H1 (cell line): ENCODE measurements around the gene MRFAP1L1. TPM values are rescaled to one million over a fixed set of nuclear protein-coding genes. Genes with fewer than 3 reads are reported as not detected.

Source experiments
- CTCF ChIA-PET: fragments of 300-600 bp; sonication (Branson Sonifier 250); formaldehyde crosslinking; loops from one replicate; lab custom pipeline; 2021; ENCODE audit not compliant: partially characterized antibody; lab: Charles Lee
- POLR2A ChIA-PET: fragments of 300-600 bp; sonication (Branson Sonifier 250); formaldehyde crosslinking; loops from one replicate; lab custom pipeline; 2021; ENCODE audit warnings: inconsistent platforms; ENCODE audit not compliant: partially characterized antibody; lab: Charles Lee
- DNase-seq, 2 experiments: peaks; one replicate each; pipeline versions ENCODE4 v3.0.0 to v3.0.0-alpha.2; 2010 to 2022; ENCODE audit warnings: low spot score in 2 of 2, low read depth in 1 of 2, mixed read lengths in 1 of 2
- FAIRE-seq: peaks from 2 replicates; lab custom pipeline; 2011; peaks lifted over from hg19 to GRCh38; lab: Jason Lieb, UNC
- H2AFZ ChIP-seq: 2 replicates; pipeline ENCODE4 v1.8.1; 2012; ENCODE audit warnings: low read length, inconsistent platforms
- H2AK5ac ChIP-seq: 2 replicates; pipeline ENCODE4 v1.6.1; 2013; ENCODE audit warnings: low read depth, low read length
- H2BK120ac ChIP-seq: replicated peaks from 2 replicates; pipeline ENCODE3; 2013; ENCODE audit warnings: low read depth, low read length, inconsistent platforms
- H2BK12ac ChIP-seq: 2 replicates; pipeline ENCODE4 v1.6.1; 2013; ENCODE audit warnings: low read depth, low read length
- H2BK15ac ChIP-seq: 2 replicates; pipeline ENCODE4 v1.6.1; 2013; ENCODE audit warnings: low read length
- H2BK20ac ChIP-seq: 2 replicates; pipeline ENCODE4 v1.6.1; 2013; ENCODE audit warnings: low read length
- H2BK5ac ChIP-seq: 2 replicates; pipeline ENCODE4 v1.6.1; 2013; ENCODE audit warnings: low read depth, low read length
- H3K14ac ChIP-seq: 2 replicates; pipeline ENCODE4 v1.6.1; 2013; ENCODE audit warnings: inconsistent platforms; ENCODE audit not compliant: insufficient read length
- H3K18ac ChIP-seq: 2 replicates; pipeline ENCODE4 v1.6.1; 2013; ENCODE audit warnings: low read length; ENCODE audit errors: extremely low read depth
- H3K23ac ChIP-seq: 2 replicates; pipeline ENCODE4 v1.6.1; 2013; ENCODE audit warnings: inconsistent platforms; ENCODE audit not compliant: insufficient read length
- H3K23me2 ChIP-seq: 2 replicates; pipeline ENCODE4 v1.6.1; 2013; ENCODE audit warnings: low read depth, low read length
- H3K27ac ChIP-seq: 2 replicates; pipeline ENCODE4 v1.6.1; 2011; ENCODE audit warnings: low read depth, low read length, inconsistent platforms
- H3K27me3 ChIP-seq, 4 experiments: replicated peaks in 1 of 4; 1 replicate in 1 of 4; 2 replicates in 3 of 4; pipeline versions ENCODE4 v1.6.1 to v1.8.1; 2011 to 2013; ENCODE audit warnings: low read length in 3 of 4, mild to moderate bottlenecking in 3 of 4, inconsistent platforms in 2 of 4, mixed read lengths in 2 of 4, moderate library complexity in 1 of 4; ENCODE audit not compliant: control insufficient read depth in 3 of 4, insufficient read depth in 3 of 4; ENCODE audit errors: extremely low read depth in 1 of 4
- H3K36me3 ChIP-seq, 4 experiments: 2 replicates each; pipeline versions ENCODE4 v1.6.1 to v1.8.1; 2011 to 2013; ENCODE audit warnings: mild to moderate bottlenecking in 4 of 4, low read length in 3 of 4, moderate library complexity in 2 of 4, control low read depth in 1 of 4, inconsistent platforms in 1 of 4; ENCODE audit not compliant: insufficient read depth in 4 of 4, control insufficient read depth in 2 of 4
- H3K4ac ChIP-seq: replicated peaks from 2 replicates; pipeline ENCODE3; 2013; ENCODE audit warnings: low read length, low read depth, mixed read lengths, inconsistent platforms; ENCODE audit not compliant: insufficient read length
- H3K4me1 ChIP-seq, 4 experiments: replicated peaks in 1 of 4; 1 replicate in 1 of 4; 2 replicates in 3 of 4; pipeline versions ENCODE4 v1.6.1 to v1.8.1; 2011 to 2013; ENCODE audit warnings: low read length in 3 of 4, inconsistent platforms in 2 of 4, mixed read lengths in 1 of 4; ENCODE audit not compliant: insufficient read depth in 4 of 4, control insufficient read depth in 3 of 4
- H3K4me2 ChIP-seq, 2 experiments: 2 replicates each; pipeline versions ENCODE4 v1.6.1 to v1.8.1; 2011 to 2013; ENCODE audit warnings: low read depth in 2 of 2, low read length in 2 of 2, control low read depth in 1 of 2, inconsistent platforms in 1 of 2, mild to moderate bottlenecking in 1 of 2; ENCODE audit not compliant: insufficient read depth in 1 of 2
- H3K4me3 ChIP-seq, 4 experiments: fragments of 200-600, 300-600 bp in 1 of 4; sonication (generic), shearing (Covaris generic), sonication (Bioruptor Twin) in 1 of 4; 2 replicates each; pipeline versions ENCODE4 v1.5.1 to v1.8.1; 2011 to 2016; ENCODE audit warnings: low read length in 4 of 4, low read depth in 3 of 4, control low read depth in 2 of 4, inconsistent platforms in 2 of 4, mild to moderate bottlenecking in 2 of 4, mixed read lengths in 1 of 4, moderate library complexity in 1 of 4; ENCODE audit not compliant: insufficient read depth in 2 of 4; ENCODE audit errors: extremely low read depth in 1 of 4
- H3K56ac ChIP-seq: replicated peaks from 2 replicates; pipeline ENCODE3; 2013; ENCODE audit warnings: low read depth, mild to moderate bottlenecking, mixed read lengths, low read length, inconsistent platforms; ENCODE audit not compliant: insufficient read length
- H3K79me1 ChIP-seq: 2 replicates; pipeline ENCODE4 v1.6.1; 2013; ENCODE audit warnings: low read depth, low read length, control low read depth
- H3K79me2 ChIP-seq, 2 experiments: 2 replicates each; pipeline versions ENCODE4 v1.6.1 to v1.8.1; 2012 to 2013; ENCODE audit warnings: low read length in 2 of 2, mild to moderate bottlenecking in 2 of 2, inconsistent platforms in 1 of 2; ENCODE audit not compliant: insufficient read depth in 2 of 2, control insufficient read depth in 1 of 2
- H3K9ac ChIP-seq, 4 experiments: replicated peaks in 1 of 4; 1 replicate in 1 of 4; 2 replicates in 3 of 4; pipeline versions ENCODE4 v1.6.1 to v1.8.1; 2011 to 2013; ENCODE audit warnings: low read depth in 3 of 4, low read length in 3 of 4, control low read depth in 2 of 4, mild to moderate bottlenecking in 2 of 4, moderate library complexity in 2 of 4, inconsistent platforms in 1 of 4; ENCODE audit errors: extremely low read depth in 1 of 4
- H3K9me3 ChIP-seq, 2 experiments: 2 replicates each; pipeline versions ENCODE4 v1.6.1 to v1.8.1; 2012 to 2013; ENCODE audit warnings: mild to moderate bottlenecking in 2 of 2, moderate library complexity in 2 of 2, control low read depth in 1 of 2, inconsistent platforms in 1 of 2, low read depth in 1 of 2, low read length in 1 of 2, mixed read lengths in 1 of 2; ENCODE audit not compliant: insufficient read depth in 2 of 2
- H4K20me1 ChIP-seq, 2 experiments: replicated peaks in 1 of 2; 2 replicates each; pipeline versions ENCODE3 to v1.8.1; 2011 to 2013; ENCODE audit warnings: inconsistent platforms in 2 of 2, low read length in 2 of 2, mild to moderate bottlenecking in 1 of 2; ENCODE audit not compliant: insufficient read depth in 2 of 2, control insufficient read depth in 1 of 2
- H4K5ac ChIP-seq: 2 replicates; pipeline ENCODE4 v1.6.1; 2013; ENCODE audit warnings: low read length, low read depth, mixed read lengths, inconsistent platforms; ENCODE audit not compliant: insufficient read length
- H4K8ac ChIP-seq: 2 replicates; pipeline ENCODE4 v1.8.0; 2013; ENCODE audit warnings: mild to moderate bottlenecking, moderate library complexity, low read length, inconsistent platforms; ENCODE audit not compliant: insufficient read depth; ENCODE audit errors: extremely low read depth
- H4K91ac ChIP-seq: replicated peaks from 2 replicates; pipeline ENCODE3; 2013; ENCODE audit warnings: low read length, mixed read lengths, inconsistent platforms; ENCODE audit not compliant: insufficient read length
- NRF1 ChIP-seq: IDR thresholded peaks from 2 replicates; pipeline ENCODE4 v1.6.1; 2011; ENCODE audit warnings: mild to moderate bottlenecking, low read depth, low read length, improper control_type of control experiment
- RAD21 ChIP-seq, 2 experiments: IDR thresholded peaks in 1 of 2; conservative IDR thresholded peaks in 1 of 2; 2 replicates each; pipeline ENCODE4 v1.6.1; 2011; ENCODE audit warnings: low read depth in 2 of 2, low read length in 2 of 2, improper control_type of control experiment in 1 of 2, inconsistent platforms in 1 of 2, mild to moderate bottlenecking in 1 of 2, moderate library complexity in 1 of 2
- RNF2 ChIP-seq: fragments of 200-900, 300-1000 bp; sonication (generic); IDR thresholded peaks from 2 replicates; pipeline ENCODE4 v1.7.1; 2016; ENCODE audit warnings: borderline replicate concordance, low read depth, mild to moderate bottlenecking, antibody characterized with exemption, low read length; ENCODE audit not compliant: poor library complexity, severe bottlenecking; ENCODE audit errors: missing control alignments
- SIRT6 ChIP-seq: IDR thresholded peaks from one replicate; pipeline ENCODE4 v1.7.1; 2012; ENCODE audit warnings: low read length, inconsistent platforms
- SUZ12 ChIP-seq: fragments of 200-600 bp; sonication (generic); IDR thresholded peaks from 2 replicates; pipeline ENCODE4 v1.6.1; 2012; ENCODE audit warnings: mild to moderate bottlenecking, inconsistent platforms, low read length, moderate library complexity, mixed read lengths
- TAF7 ChIP-seq: optimal IDR thresholded peaks from 2 replicates; pipeline ENCODE3; 2011; ENCODE audit warnings: low read depth, mild to moderate bottlenecking, inconsistent platforms, low read length, moderate library complexity, borderline replicate concordance
- TEAD4 ChIP-seq: IDR thresholded peaks from 2 replicates; pipeline ENCODE4 v1.6.1; 2012; ENCODE audit warnings: low read depth, low read length, inconsistent platforms, mixed read lengths
- YY1 ChIP-seq: IDR thresholded peaks from 2 replicates; pipeline ENCODE4 v1.6.1; 2011; ENCODE audit warnings: low read depth, mild to moderate bottlenecking, low read length
- WGBS, 2 experiments: shearing (Covaris generic) in 1 of 2; methylation state at CpG; one replicate each; pipeline versions ENCODE4 v1.1.6 to v1.1.7; 2013 to 2015; ENCODE audit warnings: low lambda C conversion rate in 2 of 2, mixed read lengths in 2 of 2, inconsistent platforms in 1 of 2, low coverage in 1 of 2, missing lambda C conversion rate in 1 of 2; ENCODE audit not compliant: insufficient replicate concordance in 2 of 2, insufficient coverage in 1 of 2, insufficient read length in 1 of 2; ENCODE audit errors: extremely low coverage in 1 of 2, missing lambda C conversion rate in 1 of 2; 5-methylcytosine and 5-hydroxymethylcytosine counted together
- polyA plus RNA-seq, 7 experiments: library from polyadenylated mRNA; depleted of rRNA in 3 of 7; stranded (reverse) in 5 of 7; unstranded in 2 of 7; fragments of >200 nt in 5 of 7; fragments of 200-250 nt in 2 of 7; gene quantifications; 1 replicate in 5 of 7; 2 replicates in 1 of 7; 4 replicates in 1 of 7; pipeline versions ENCODE4 v1.2.1 to v1.2.3, GENCODE V29; 2011 to 2013; ENCODE audit warnings: missing spikeins in 2 of 7, mixed read lengths in 2 of 7
- total RNA-seq: library from RNA; stranded (reverse); fragmentation: NEBNext Ultra II Directional; extraction: Animal tissue kit (Norgen Biotek cat#: 25700); gene quantifications from 2 replicates; pipeline ENCODE4 v1.2.1, GENCODE V29; 2021

The MRFAP1L1 gene
- total and polyA plus RNA-seq, 2 of the 8 experiments (the other 6 are each of a cell fraction or from before 2014, with no cell fraction given) = 26.8 to 54.3 TPM

DNA sequence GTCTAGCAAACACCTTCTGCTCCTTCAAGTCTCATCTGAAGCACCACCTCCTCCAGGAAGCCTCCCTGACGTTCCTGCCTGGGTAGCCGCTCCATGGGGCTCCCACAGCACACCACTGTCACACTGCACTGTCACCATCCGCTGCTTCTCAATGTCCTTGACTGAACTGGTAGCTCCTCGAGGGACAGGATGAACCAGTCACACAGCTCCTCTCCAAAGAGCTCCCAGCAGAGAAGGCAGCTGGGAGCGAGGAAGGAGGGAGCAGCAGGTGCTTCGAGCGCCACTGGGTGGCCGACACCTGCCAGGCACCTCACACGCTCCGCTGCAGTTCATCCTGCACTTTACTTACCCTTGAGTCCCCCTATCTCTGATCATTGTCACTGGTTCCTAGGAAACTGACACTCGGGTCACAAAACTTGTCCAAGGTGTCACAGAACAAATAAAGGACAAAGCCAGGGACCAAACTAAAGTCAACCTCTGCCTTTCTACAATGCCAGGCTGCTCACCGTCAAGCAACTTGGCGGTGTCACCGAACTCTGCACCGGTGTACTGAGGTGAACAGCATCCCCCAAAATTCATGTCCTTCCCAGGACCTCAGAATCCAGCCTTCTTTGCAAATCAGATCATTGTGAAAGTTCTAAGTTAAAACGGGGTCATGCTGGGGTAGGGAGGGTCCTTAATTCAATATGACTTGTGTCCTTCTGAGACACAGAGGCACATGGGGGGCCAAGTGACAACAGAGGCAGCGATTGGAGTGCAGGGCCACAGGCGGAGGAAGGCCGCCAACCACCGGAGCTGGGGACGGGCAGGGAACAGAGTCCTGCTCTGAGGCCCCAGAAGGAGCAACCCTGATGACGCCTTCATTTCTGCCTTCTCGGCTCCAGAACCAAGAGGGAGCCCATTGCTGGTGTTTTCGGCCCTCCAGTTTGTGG, 21.5 kb downstream of the MRFAP1L1 start:
- no peaks in the 10 kb centered on the region; the same call in 1 of the 2 replicates for H3K23me2 ChIP-seq
- no peak for TF ChIP-seq SUZ12
- TF ChIP-seq TEAD4 = no peak
- TF ChIP-seq YY1 = no peak
- TF ChIP-seq NRF1 = no peak
- no peak for TF ChIP-seq RNF2
- no peak for TF ChIP-seq SIRT6
- TF ChIP-seq TAF7 = no peak
- TF ChIP-seq RAD21 (IDR thresholded peaks at IDR 0.05 in 1 of 2, conservative IDR thresholded peaks at IDR 0.05 in 1 of 2; ENCODE audit: low read depth in 2 of 2, low read length in 2 of 2) = peak; percentile 40 to 52

More for the DNA sequence above, 21.5 kb downstream of the MRFAP1L1 start:
- H2BK20ac ChIP-seq = peak overlapping the region; percentile 48; the same call in 1 of the 2 replicates
- no peak overlapping the region for H4K8ac ChIP-seq
- peak overlapping the region; percentile 11 for H4K91ac ChIP-seq
- no peak overlapping the region for H3K14ac ChIP-seq
- H4K20me1 ChIP-seq = no peaks in the 10 kb centered on the region
- no peak overlapping the region for H3K4me3 ChIP-seq
- H2BK15ac ChIP-seq = peak overlapping the region; percentile 61; the same call in 1 of the 2 replicates
- peaks cover 0 to 4% of the 10 kb centered on the region in 2 experiments; a peak in 2 of 4 replicates for H3K9me3 ChIP-seq
- H3K4ac ChIP-seq = no peak overlapping the region
- 0 out of 7 replicates have a peak, but pooled peaks cover 0 to 2% (median 0%) of the 10 kb centered on the region in 4 experiments for H3K27me3 ChIP-seq
- FAIRE-seq (no peak), DNase-seq (no peak)
- H3K18ac ChIP-seq = peak overlapping the region; percentile 71
- H4K5ac ChIP-seq = no peak overlapping the region
- H3K23ac ChIP-seq = no peak overlapping the region
- H3K4me1 ChIP-seq = peaks cover 0 to 20% (median 16%) of the 10 kb centered on the region in 4 experiments; a peak in 6 of 7 replicates
- H3K9ac ChIP-seq = no peak overlapping the region
- no peak overlapping the region for H2BK120ac ChIP-seq
- peaks cover 4% of the 10 kb centered on the region for H3K79me1 ChIP-seq
- H3K4me2 ChIP-seq = no peak overlapping the region
- 0 out of 2 replicates have a peak overlapping the region, but pooled peaks have one; percentile 10 for H3K27ac ChIP-seq
- CTCF ChIA-PET = interaction anchor here (0.9 to 6.6 kb wide), 10 partner anchors 8 to 395 kb away, joined by 3 to 59 read pairs (median 5); a partner anchor contains a TSS
- H3K36me3 ChIP-seq = no peaks in the 10 kb centered on the region
- H3K79me2 ChIP-seq = no peaks in the 10 kb centered on the region
- H2BK12ac ChIP-seq = peak overlapping the region; percentile 98; the same call in 1 of the 2 replicates
- no peak overlapping the region for H3K56ac ChIP-seq
- 83% methylated on average over 24 of the region's 24 CpGs; no CpG with 5 or more reads in 1 of the 2 experiments for WGBS, 2 experiments
- peak overlapping the region; percentile 93 for H2BK5ac ChIP-seq
- 0 out of 2 replicates have a peak overlapping the region, but pooled peaks have one; percentile 60 for H2AFZ ChIP-seq
- POLR2A ChIA-PET = interaction anchor here (1.2 to 1.5 kb wide), 5 partner anchors 8 to 21 kb away, joined by 3 to 9 read pairs (median 4); partner anchors contain the start of gene MRFAP1L1
- H2AK5ac ChIP-seq = peak overlapping the region; percentile 65; the same call in 1 of the 2 replicates
